Gastroesophageal sphincter (tissue), 4 donors: Measurements from ENCODE around the gene DPF3. TPM values are rescaled to one million over a fixed set of nuclear protein-coding genes. Genes with fewer than 3 reads are reported as not detected.
A peak's percentile ranks its signal among the peaks of the same experiment; 100 is the strongest.

Experiments used
- ATAC-seq: fragments of 150-250 bp; one replicate; pipeline ENCODE4 v1.9.1; 2016; ENCODE audit warnings: mild to moderate bottlenecking, moderate library complexity
- H3K27ac ChIP-seq, 4 donors: fragments of 200-600 bp; sonication (generic) in 3 of 4; 1 replicate in 3 of 4; 2 replicates in 1 of 4; pipeline ENCODE4 v1.5.1; 2016 to 2019
- H3K27me3 ChIP-seq: fragments of 200-600 bp; sonication (generic); one replicate; pipeline ENCODE4 v1.5.1; 2019
- H3K36me3 ChIP-seq, 2 donors: fragments of 200-600 bp; sonication (generic); one replicate each; pipeline ENCODE4 v1.5.1; 2019; ENCODE audit warnings: control low read depth in 1 of 2
- H3K4me1 ChIP-seq, 3 donors: fragments of 200-600 bp; sonication (generic); 1 replicate in 2 of 3; 2 replicates in 1 of 3; pipeline ENCODE4 v1.5.1; 2016 to 2019; ENCODE audit warnings: control low read depth in 2 of 3
- H3K4me3 ChIP-seq, 2 donors: fragments of 200-600 bp; sonication (generic); one replicate each; pipeline ENCODE4 v1.5.1; 2019; ENCODE audit warnings: mild to moderate bottlenecking in 1 of 2, moderate library complexity in 1 of 2
- H3K9me3 ChIP-seq, 3 donors: fragments of 200-600 bp; sonication (generic); one replicate each; pipeline ENCODE4 v1.5.1; 2017 to 2019; ENCODE audit warnings: control low read depth in 2 of 3
- CTCF ChIP-seq, 4 experiments: fragments of 200-600 bp in 2 of 4; fragments of 450-650 bp in 2 of 4; sonication (generic) in 1 of 4; IDR thresholded peaks; one replicate each; pipeline ENCODE4 v1.5.1; 2017 to 2019; ENCODE audit warnings: antibody characterized with exemption in 4 of 4, mild to moderate bottlenecking in 2 of 4, moderate library complexity in 2 of 4
- EP300 ChIP-seq: sonication (generic); formaldehyde crosslinking; IDR thresholded peaks from one replicate; pipeline ENCODE4 v1.6.1; 2017; ENCODE audit warnings: antibody characterized with exemption, mild to moderate bottlenecking
- POLR2A ChIP-seq, 2 donors: fragments of 450-650 bp; IDR thresholded peaks; one replicate each; pipeline ENCODE4 v1.6.1; 2017; ENCODE audit warnings: antibody characterized with exemption in 2 of 2, mild to moderate bottlenecking in 2 of 2, moderate library complexity in 1 of 2
- POLR2AphosphoS5 ChIP-seq: sonication (generic); formaldehyde crosslinking; IDR thresholded peaks from one replicate; pipeline ENCODE4 v1.6.1; 2017; ENCODE audit warnings: antibody characterized with exemption
- whole genome bisulfite sequencing, 2 donors: methylation state at CpG; one replicate each; pipeline ENCODE4 v1.1.5; 2018; ENCODE audit warnings: low coverage in 1 of 2; 5-methylcytosine and 5-hydroxymethylcytosine counted together
- total RNA-seq, 4 donors: library from RNA; depleted of rRNA; stranded (reverse); fragments of >200 nt; gene quantifications; one replicate each; pipeline ENCODE4 v1.1.0, GENCODE V29; 2016

The DPF3 gene
- total RNA-seq, 4 donors from 2014 or later, result 0.13 to 4.4 (median 2.1) TPM

GRCh38 chr14:72917094-72917802 lies 23.3 kb upstream of the DPF3 start:
- Histone ChIP-seq H3K4me3 (no peak overlapping the region), H3K27ac (no peak overlapping the region), H3K27me3 (no peaks in the 10 kb centered on the region), H3K36me3 (no peaks in the 10 kb centered on the region), H3K9me3 (no peaks in the 10 kb centered on the region), H3K4me1 (peaks cover 0 to 5% (median 0%) of the 10 kb centered on the region in 3 donors)
- 25 to 43% methylated on average over 4 to 7 of the region's 9 CpGs for WGBS, 2 donors
- TF ChIP-seq EP300 (no peak), CTCF (IDR thresholded peaks at IDR 0.05) (no peak), POLR2AphosphoS5 (no peak), POLR2A (IDR thresholded peaks at IDR 0.05) (no peak)
- ATAC-seq, result no peak

GRCh38 chr14:72916174-72916573 lies 22.3 kb upstream of the DPF3 start:
- no peaks in the 10 kb centered on the region for H3K36me3 ChIP-seq
- no peak for ATAC-seq
- WGBS, 2 donors, result 35 to 68% methylated on average over 4 to 6 of the region's 6 CpGs
- no peaks in the 10 kb centered on the region for H3K9me3 ChIP-seq
- H3K4me3 ChIP-seq, result no peak overlapping the region
- peaks cover 0 to 5% (median 0%) of the 10 kb centered on the region in 3 donors for H3K4me1 ChIP-seq
- H3K27me3 ChIP-seq, result no peaks in the 10 kb centered on the region
- TF ChIP-seq EP300 (no peak), POLR2AphosphoS5 (no peak), POLR2A (IDR thresholded peaks at IDR 0.05) (no peak), CTCF (IDR thresholded peaks at IDR 0.05) (no peak)
- peak overlapping the region in 2 of 4 donors; percentile 20 to 22 for H3K27ac ChIP-seq

- WGBS, 2 donors, result 46 to 62% methylated on average over 2 of the region's 2 CpGs
- H3K36me3 ChIP-seq, result no peaks in the 10 kb centered on the region
- no peaks in the 10 kb centered on the region for H3K9me3 ChIP-seq
- H3K4me3 ChIP-seq, result no peak overlapping the region
- H3K4me1 ChIP-seq, result peaks cover 0 to 9% (median 0%) of the 10 kb centered on the region in 3 donors
- ATAC-seq, result no peak
- H3K27me3 ChIP-seq, result no peaks in the 10 kb centered on the region
- H3K27ac ChIP-seq, result no peak overlapping the region
- TF ChIP-seq EP300 (no peak), CTCF (IDR thresholded peaks at IDR 0.05) (no peak), POLR2A (IDR thresholded peaks at IDR 0.05) (no peak), POLR2AphosphoS5 (no peak)
Observed at GRCh38 chr14:72913809-72914208, 19.9 kb upstream of the DPF3 start.

GRCh38 chr14:72909163-72909562 lies 15.3 kb upstream of the DPF3 start:
- peak overlapping the region in 2 of 4 donors; percentile 25 to 37 for H3K27ac ChIP-seq
- H3K9me3 ChIP-seq, result no peaks in the 10 kb centered on the region
- no peaks in the 10 kb centered on the region for H3K36me3 ChIP-seq
- WGBS, 2 donors, result 35 to 39% methylated on average over 4 to 5 of the region's 5 CpGs
- ATAC-seq, result no peak
- no peak overlapping the region for H3K4me3 ChIP-seq
- TF ChIP-seq CTCF (IDR thresholded peaks at IDR 0.05) (no peak), POLR2AphosphoS5 (no peak), POLR2A (IDR thresholded peaks at IDR 0.05) (no peak), EP300 (no peak)
- peaks cover 0 to 19% (median 0%) of the 10 kb centered on the region in 3 donors for H3K4me1 ChIP-seq
- H3K27me3 ChIP-seq, result no peaks in the 10 kb centered on the region

- no peaks in the 10 kb centered on the region for H3K36me3 ChIP-seq
- ATAC-seq, result no peak
- peaks cover 0 to 19% (median 0%) of the 10 kb centered on the region in 3 donors for H3K4me1 ChIP-seq
- H3K27me3 ChIP-seq, result no peaks in the 10 kb centered on the region
- WGBS, 2 donors, result 27 to 38% methylated on average over 4 to 5 of the region's 5 CpGs
- no peak for TF ChIP-seq POLR2AphosphoS5
- no peaks in the 10 kb centered on the region for H3K9me3 ChIP-seq
- no peak overlapping the region for H3K4me3 ChIP-seq
- H3K27ac ChIP-seq, result no peak overlapping the region
Observed at GRCh38 chr14:72907886-72908285, 14.0 kb upstream of the DPF3 start.
